ENCODE results near the gene CCDC39.
"Not testable (repeated sequence)": the region's sequence is repeated elsewhere in the genome, so short reads cannot be mapped to it uniquely, and the experiment has no call there.

The CCDC39 gene

GRCh38 chr3:180624714-180625113 is 54.6 kb downstream of the CCDC39 start:
- no peak for DNase-seq (ENCODE audit: low read depth)

DNA sequence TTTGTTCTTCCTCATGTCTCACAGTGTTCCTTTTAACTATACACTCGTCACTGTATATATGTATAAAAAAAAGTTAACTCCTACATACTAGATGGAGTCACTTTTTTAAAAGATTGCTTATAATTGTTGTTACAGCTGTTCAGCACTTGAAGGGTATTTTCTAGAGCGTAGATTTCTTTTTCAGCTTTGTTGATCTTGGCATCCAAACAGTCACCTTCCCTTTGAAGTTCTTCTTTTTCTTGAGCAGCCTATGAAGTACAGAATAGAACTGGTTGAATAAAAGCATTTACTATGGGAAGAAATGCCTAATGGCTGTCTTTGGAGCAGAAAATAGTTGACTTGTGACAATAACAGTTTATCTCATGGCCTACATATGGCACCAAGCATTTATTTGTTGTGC is 59.6 kb downstream of the CCDC39 start:
- no peak for DNase-seq (ENCODE audit: low read depth)

DNA sequence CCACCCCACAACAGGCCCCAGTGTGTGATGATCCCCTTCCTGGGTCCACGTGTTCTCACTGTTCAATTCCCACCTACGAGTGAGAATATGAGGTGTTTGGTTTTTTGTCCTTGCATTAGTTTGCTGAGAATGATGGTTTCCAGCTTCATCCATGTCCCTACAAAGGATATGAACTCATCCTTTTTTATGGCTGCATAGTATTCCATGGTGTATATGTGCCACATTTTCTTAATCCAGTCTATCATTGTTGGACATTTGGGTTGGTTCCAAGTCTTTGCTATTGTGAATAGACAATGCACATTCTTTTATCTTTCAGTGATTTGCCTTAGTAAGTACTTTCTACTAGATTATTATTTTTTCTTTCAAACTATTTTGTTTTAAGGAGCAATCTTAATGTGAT is 60.7 kb downstream of the CCDC39 start:
- not testable (repeated sequence) for DNase-seq (ENCODE audit: low read depth)

DNA sequence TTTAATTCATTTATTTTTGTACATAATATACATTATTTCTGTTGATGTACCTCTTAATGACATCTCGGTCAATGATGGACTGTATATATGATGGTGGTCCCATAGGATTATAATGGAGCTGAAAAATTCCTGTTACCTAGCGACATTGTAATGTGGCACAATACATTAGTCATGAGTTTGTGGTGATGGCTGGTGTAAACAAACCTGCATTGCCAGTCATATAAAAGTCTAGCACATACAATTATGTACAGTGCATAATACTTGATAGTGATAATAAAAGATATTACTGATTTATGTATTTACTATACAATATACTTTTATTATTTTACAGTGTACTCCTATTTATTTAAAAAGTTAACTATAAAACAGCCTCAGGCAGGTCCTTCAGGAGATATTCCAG is 62.2 kb downstream of the CCDC39 start:
- DNase-seq (ENCODE audit: low read depth), result no peak

DNA sequence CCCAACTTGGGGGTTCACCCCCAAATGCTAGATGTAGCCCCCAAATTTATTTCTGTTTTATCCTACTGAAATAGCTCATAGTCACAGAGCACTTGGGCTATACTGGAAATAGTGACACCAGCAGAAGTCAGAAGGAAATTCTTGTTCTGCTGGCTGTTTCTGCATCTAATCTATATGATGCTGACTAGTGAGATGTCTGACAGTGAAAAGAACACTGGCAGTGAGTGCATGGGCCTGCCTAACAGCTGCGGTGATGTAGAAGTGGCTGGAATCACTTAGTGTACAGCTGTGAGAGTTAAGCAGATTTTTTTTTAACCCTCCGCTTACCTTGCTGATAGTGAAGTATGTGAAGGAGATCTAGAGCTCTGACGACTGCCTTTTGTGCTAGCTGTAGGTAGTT is 63.3 kb downstream of the CCDC39 start:
- no peak for DNase-seq (ENCODE audit: low read depth)

GRCh38 chr3:180612364-180612763 is 66.9 kb downstream of the CCDC39 start:
- DNase-seq (ENCODE audit: low read depth), result no peak

DNA sequence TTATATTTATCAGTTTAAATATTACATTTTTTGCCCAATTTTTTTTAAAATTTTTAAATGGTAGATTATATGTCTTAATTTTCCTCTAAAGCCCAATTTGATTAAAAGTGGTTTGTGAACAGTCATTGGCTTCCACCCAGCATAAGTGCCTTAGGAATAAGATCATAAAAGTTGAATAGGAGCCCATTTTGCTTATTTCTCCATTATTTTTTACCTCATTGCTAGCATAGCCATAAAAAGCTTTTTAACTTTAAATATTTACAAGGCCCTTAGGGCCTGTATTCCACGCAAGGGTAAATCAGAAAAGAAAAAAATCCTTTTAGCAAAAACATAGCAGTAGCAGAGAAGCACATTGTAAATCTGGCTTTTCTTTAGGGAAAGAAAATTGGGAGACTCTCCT is 68.3 kb downstream of the CCDC39 start:
- no peak for DNase-seq (ENCODE audit: low read depth)

GRCh38 chr3:180601688-180602666 is 77.3 kb downstream of the CCDC39 start, which contains the start of gene TTC14:
TSS of gene TTC14 (plus strand) at chr3:180602163. CDS start at chr3:180602262, 99 bp downstream.
- DNase-seq (ENCODE audit: low read depth), result peak; percentile 87

DNA sequence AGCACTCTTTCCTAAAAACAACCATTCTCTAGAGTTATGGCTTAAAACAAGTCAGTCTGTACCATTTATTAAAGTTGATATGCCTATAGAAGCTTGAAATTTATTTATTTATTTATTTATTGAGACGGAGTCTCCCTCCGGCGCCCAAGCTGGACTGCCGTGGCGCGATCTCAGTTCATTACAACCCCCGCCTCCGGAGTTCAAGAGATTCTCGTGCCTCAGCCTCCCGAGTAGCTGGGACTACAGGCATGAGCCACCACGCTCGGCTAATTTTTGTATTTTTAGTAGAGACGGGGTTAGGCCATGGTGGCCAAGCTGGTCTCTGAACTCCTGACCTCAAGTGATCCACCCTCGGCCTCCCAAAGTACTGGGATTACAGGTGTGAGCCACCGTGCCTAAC is 78.8 kb downstream of the CCDC39 start:
- no peak for DNase-seq (ENCODE audit: low read depth)

- no peak for DNase-seq (ENCODE audit: low read depth)
Measured at GRCh38 chr3:180595559-180595935, 83.7 kb downstream of the CCDC39 start.

- DNase-seq (ENCODE audit: low read depth), result no peak
Measured at GRCh38 chr3:180594631-180595558, 84.4 kb downstream of the CCDC39 start.

DNA sequence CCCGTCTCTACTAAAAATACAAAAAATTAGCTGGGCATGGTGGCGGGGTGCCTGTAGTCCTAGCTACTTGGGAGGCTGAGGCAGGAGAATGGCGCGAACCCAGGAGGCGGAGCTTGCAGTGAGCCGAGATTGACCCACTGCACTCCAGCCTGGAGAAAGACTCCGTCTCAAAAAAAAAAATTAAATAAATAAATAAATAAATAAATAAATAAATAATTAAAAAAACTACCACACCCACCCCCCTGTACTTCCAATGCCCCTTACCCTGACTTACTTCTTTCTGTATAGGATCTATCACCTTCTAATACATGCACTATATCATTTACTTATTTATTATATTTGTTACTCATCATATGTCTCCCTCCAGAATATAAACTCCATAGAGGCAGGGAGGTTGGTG is 85.7 kb downstream of the CCDC39 start:
- DNase-seq (ENCODE audit: low read depth), result not testable (repeated sequence)

- no peak for DNase-seq (ENCODE audit: low read depth)
Measured at GRCh38 chr3:180590396-180590795, 88.9 kb downstream of the CCDC39 start.

- DNase-seq (ENCODE audit: low read depth), result no peak
Measured at GRCh38 chr3:180580934-180581333, 98.4 kb downstream of the CCDC39 start.

- DNase-seq (ENCODE audit: low read depth), result no peak
Measured at GRCh38 chr3:180575571-180575970, 103.7 kb downstream of the CCDC39 start.

- DNase-seq (ENCODE audit: low read depth), result no peak
Measured at GRCh38 chr3:180571831-180572598, 107.3 kb downstream of the CCDC39 start.

DNA sequence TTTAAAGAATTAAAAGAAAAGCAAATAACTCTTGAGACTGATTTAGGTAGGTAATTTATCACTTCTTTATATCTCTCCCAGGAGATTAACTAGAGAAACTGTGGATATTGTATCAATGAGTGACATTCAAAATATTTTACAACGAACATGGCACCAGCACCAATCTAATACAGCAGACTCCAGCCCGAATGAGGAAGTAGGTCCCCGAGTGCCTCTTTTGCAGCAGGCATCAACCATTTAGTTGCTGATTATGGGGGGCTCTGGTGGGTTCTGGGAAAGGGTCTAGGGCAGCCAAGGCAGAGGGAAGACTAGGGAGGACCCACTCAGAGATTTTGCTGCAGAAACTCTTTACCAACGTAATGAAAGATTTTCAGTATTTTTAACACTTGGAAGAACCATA is 109.1 kb downstream of the CCDC39 start:
- no peak for DNase-seq (ENCODE audit: low read depth)

DNA sequence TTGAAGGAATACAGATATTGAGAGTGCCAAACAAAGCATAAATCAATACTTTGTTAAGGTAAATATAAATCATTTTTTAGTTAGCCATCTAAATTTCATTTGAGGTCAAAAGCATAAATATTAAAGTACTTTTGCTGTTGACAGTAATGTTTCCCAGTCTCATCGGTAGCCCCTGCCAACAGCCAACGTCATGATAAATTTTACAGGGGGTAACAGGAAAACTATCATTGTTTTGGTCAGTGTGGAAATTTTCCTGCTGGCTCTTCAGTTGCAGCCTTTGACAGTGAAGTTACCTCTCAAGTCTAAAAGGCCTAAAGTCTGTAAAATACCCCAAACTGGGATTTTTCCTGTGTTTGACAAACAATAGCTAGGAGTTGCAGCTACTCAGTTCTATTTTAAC is 114.6 kb downstream of the CCDC39 start:
- DNase-seq (ENCODE audit: low read depth), result no peak
